ENCODE results near the gene RTN4IP1.
"Not testable (repeated sequence)": the region's sequence is repeated elsewhere in the genome, so short reads cannot be mapped to it uniquely, and the experiment has no call there.

The RTN4IP1 gene

GRCh38 chr6:106579281-106579680, 50.0 kb downstream of the RTN4IP1 start:
- no peak for DNase-seq (ENCODE audit: low spot score)

- DNase-seq (ENCODE audit: low spot score) = peak; percentile 11
Measured at GRCh38 chr6:106574741-106575458, 54.4 kb downstream of the RTN4IP1 start.

- no peak for DNase-seq (ENCODE audit: low spot score)
Measured at GRCh38 chr6:106572875-106573585, 56.3 kb downstream of the RTN4IP1 start.

GRCh38 chr6:106572436-106572835, 56.9 kb downstream of the RTN4IP1 start:
- DNase-seq (ENCODE audit: low spot score) = no peak

GRCh38 chr6:106569428-106569827, 59.9 kb downstream of the RTN4IP1 start:
- DNase-seq (ENCODE audit: low spot score) = no peak

GRCh38 chr6:106568530-106568929, 60.8 kb downstream of the RTN4IP1 start:
- no peak for DNase-seq (ENCODE audit: low spot score)

GRCh38 chr6:106564476-106564875, 64.8 kb downstream of the RTN4IP1 start:
- no peak for DNase-seq (ENCODE audit: low spot score)

GRCh38 chr6:106563614-106564013, 65.7 kb downstream of the RTN4IP1 start:
- no peak for DNase-seq (ENCODE audit: low spot score)

GRCh38 chr6:106561686-106562405, 67.5 kb downstream of the RTN4IP1 start:
- no peak for DNase-seq (ENCODE audit: low spot score)

- DNase-seq (ENCODE audit: low spot score) = peak; percentile 19
Measured at GRCh38 chr6:106560996-106561685, 68.2 kb downstream of the RTN4IP1 start.

GRCh38 chr6:106559659-106560058, 69.6 kb downstream of the RTN4IP1 start:
- DNase-seq (ENCODE audit: low spot score) = not testable (repeated sequence)

GRCh38 chr6:106558364-106558763, 70.9 kb downstream of the RTN4IP1 start:
- no peak for DNase-seq (ENCODE audit: low spot score)

GRCh38 chr6:106557837-106558236, 71.5 kb downstream of the RTN4IP1 start:
- no peak for DNase-seq (ENCODE audit: low spot score)

GRCh38 chr6:106556368-106556960, 72.8 kb downstream of the RTN4IP1 start:
- DNase-seq (ENCODE audit: low spot score) = no peak

GRCh38 chr6:106555767-106556166, 73.5 kb downstream of the RTN4IP1 start:
- no peak for DNase-seq (ENCODE audit: low spot score)

GRCh38 chr6:106553440-106553839, 75.9 kb downstream of the RTN4IP1 start:
- peak; percentile 73 for DNase-seq (ENCODE audit: low spot score)

GRCh38 chr6:106551155-106551554, 78.1 kb downstream of the RTN4IP1 start:
- no peak for DNase-seq (ENCODE audit: low spot score)

GRCh38 chr6:106549521-106549920, 79.8 kb downstream of the RTN4IP1 start:
- no peak for DNase-seq (ENCODE audit: low spot score)

GRCh38 chr6:106548926-106549455, 80.3 kb downstream of the RTN4IP1 start:
- DNase-seq (ENCODE audit: low spot score) = not testable (repeated sequence)

GRCh38 chr6:106547601-106548453, 81.5 kb downstream of the RTN4IP1 start:
- no peak for DNase-seq (ENCODE audit: low spot score)
